T-helper 1 cell treated with Interleukin-12 subunit alpha and Interleukin-12 subunit beta and Interleukin-4 antibody, amounts not matched to agents 30 μg/mL and 1 μg/mL, for 36 hours (primary cell): ENCODE measurements around the gene SEMA3F.

ENCODE experiments used
- H3K27ac Mint-ChIP-seq: one replicate; pipeline ENCODE4 v1.8.0; 2021; ENCODE audit warnings: mild to moderate bottlenecking, mixed read lengths
- H3K27me3 Mint-ChIP-seq: one replicate; pipeline ENCODE4 v1.8.0; 2021; ENCODE audit warnings: low read depth, mixed read lengths
- H3K36me3 Mint-ChIP-seq: one replicate; pipeline ENCODE4 v1.8.0; 2021; ENCODE audit warnings: low read depth, mixed read lengths
- H3K4me1 Mint-ChIP-seq: one replicate; pipeline ENCODE4 v1.8.0; 2021; ENCODE audit warnings: low read depth, mixed read lengths
- H3K4me3 Mint-ChIP-seq: one replicate; pipeline ENCODE4 v1.8.0; 2021; ENCODE audit warnings: mild to moderate bottlenecking, moderate library complexity, mixed read lengths
- H3K9me3 Mint-ChIP-seq: one replicate; pipeline ENCODE4 v1.8.0; 2021; ENCODE audit warnings: mixed read lengths

Gene SEMA3F

GRCh38 chr3:50139718-50140423 lies 15.3 kb upstream of the SEMA3F start:
- H3K36me3 Mint-ChIP-seq: no peaks in the 10 kb centered on the region
- no peaks in the 10 kb centered on the region for H3K9me3 Mint-ChIP-seq
- no peak overlapping the region for H3K27ac Mint-ChIP-seq
- no peak overlapping the region for H3K4me3 Mint-ChIP-seq
- peaks cover 8% of the 10 kb centered on the region for H3K4me1 Mint-ChIP-seq
- H3K27me3 Mint-ChIP-seq: no peaks in the 10 kb centered on the region

- H3K36me3 Mint-ChIP-seq: no peaks in the 10 kb centered on the region
- peaks cover 8% of the 10 kb centered on the region for H3K4me1 Mint-ChIP-seq
- H3K27ac Mint-ChIP-seq: no peak overlapping the region
- no peaks in the 10 kb centered on the region for H3K9me3 Mint-ChIP-seq
- H3K4me3 Mint-ChIP-seq: no peak overlapping the region
- H3K27me3 Mint-ChIP-seq: no peaks in the 10 kb centered on the region
These were observed 14.1 kb upstream of the SEMA3F start for GRCh38 chr3:50140990-50141389.

- no peak overlapping the region for H3K4me3 Mint-ChIP-seq
These were observed 8.7 kb upstream of the SEMA3F start for GRCh38 chr3:50146316-50146901.

GRCh38 chr3:50147016-50147415 lies 8.1 kb upstream of the SEMA3F start:
- Mint-ChIP-seq H3K9me3 (no peaks in the 10 kb centered on the region), H3K36me3 (no peaks in the 10 kb centered on the region), H3K4me3 (no peak overlapping the region), H3K27ac (no peak overlapping the region), H3K27me3 (no peaks in the 10 kb centered on the region), H3K4me1 (no peaks in the 10 kb centered on the region)

More at GRCh38 chr3:50146316-50146901, 8.7 kb upstream of the SEMA3F start:
- no peaks in the 10 kb centered on the region for H3K9me3 Mint-ChIP-seq
- no peaks in the 10 kb centered on the region for H3K36me3 Mint-ChIP-seq
- no peak overlapping the region for H3K27ac Mint-ChIP-seq
- H3K4me1 Mint-ChIP-seq: no peaks in the 10 kb centered on the region
- H3K27me3 Mint-ChIP-seq: no peaks in the 10 kb centered on the region

GRCh38 chr3:50147447-50147846 lies 7.7 kb upstream of the SEMA3F start:
- H3K4me3 Mint-ChIP-seq: no peak overlapping the region
- H3K27me3 Mint-ChIP-seq: peaks cover 4% of the 10 kb centered on the region
- no peaks in the 10 kb centered on the region for H3K4me1 Mint-ChIP-seq
- H3K9me3 Mint-ChIP-seq: no peaks in the 10 kb centered on the region
- H3K27ac Mint-ChIP-seq: no peak overlapping the region
- no peaks in the 10 kb centered on the region for H3K36me3 Mint-ChIP-seq

- no peak overlapping the region for H3K27ac Mint-ChIP-seq
- no peaks in the 10 kb centered on the region for H3K9me3 Mint-ChIP-seq
- no peaks in the 10 kb centered on the region for H3K4me1 Mint-ChIP-seq
- peaks cover 5% of the 10 kb centered on the region for H3K27me3 Mint-ChIP-seq
- H3K36me3 Mint-ChIP-seq: no peaks in the 10 kb centered on the region
- H3K4me3 Mint-ChIP-seq: no peak overlapping the region
These were observed 7.3 kb upstream of the SEMA3F start for GRCh38 chr3:50147861-50148260.

GRCh38 chr3:50150404-50150750 lies 4.7 kb upstream of the SEMA3F start:
- H3K4me1 Mint-ChIP-seq: peaks cover 6% of the 10 kb centered on the region
- peaks cover 2% of the 10 kb centered on the region for H3K36me3 Mint-ChIP-seq
- H3K4me3 Mint-ChIP-seq: no peak overlapping the region
- H3K27me3 Mint-ChIP-seq: peaks cover 20% of the 10 kb centered on the region
- H3K27ac Mint-ChIP-seq: no peak overlapping the region
- no peaks in the 10 kb centered on the region for H3K9me3 Mint-ChIP-seq

- Mint-ChIP-seq H3K27me3 (peaks cover 26% of the 10 kb centered on the region), H3K9me3 (no peaks in the 10 kb centered on the region), H3K4me1 (peaks cover 8% of the 10 kb centered on the region), H3K4me3 (no peak overlapping the region), H3K36me3 (peaks cover 2% of the 10 kb centered on the region), H3K27ac (no peak overlapping the region)
These were observed 4.0 kb upstream of the SEMA3F start for GRCh38 chr3:50150863-50151686.

- Mint-ChIP-seq H3K9me3 (no peaks in the 10 kb centered on the region), H3K27ac (no peak overlapping the region), H3K4me1 (peaks cover 8% of the 10 kb centered on the region), H3K36me3 (peaks cover 2% of the 10 kb centered on the region), H3K27me3 (peaks cover 31% of the 10 kb centered on the region), H3K4me3 (no peak overlapping the region)
These were observed 3.4 kb upstream of the SEMA3F start for GRCh38 chr3:50151728-50152127.

- Mint-ChIP-seq H3K27me3 (peaks cover 47% of the 10 kb centered on the region), H3K27ac (peak overlapping the region; percentile 31), H3K4me3 (peak overlapping the region; percentile 77), H3K36me3 (peaks cover 2% of the 10 kb centered on the region), H3K4me1 (peaks cover 8% of the 10 kb centered on the region), H3K9me3 (no peaks in the 10 kb centered on the region)
These were observed 1.2 kb upstream of the SEMA3F start for GRCh38 chr3:50153782-50154475.

- H3K9me3 Mint-ChIP-seq: no peaks in the 10 kb centered on the region
- H3K27ac Mint-ChIP-seq: peak overlapping the region; percentile 31
- H3K4me1 Mint-ChIP-seq: peaks cover 8% of the 10 kb centered on the region
- peaks cover 2% of the 10 kb centered on the region for H3K36me3 Mint-ChIP-seq
- H3K4me3 Mint-ChIP-seq: peak overlapping the region; percentile 77
- peaks cover 47% of the 10 kb centered on the region for H3K27me3 Mint-ChIP-seq
These were observed 666 bp upstream of the SEMA3F start for GRCh38 chr3:50154476-50154839.

- Mint-ChIP-seq H3K27me3 (peaks cover 47% of the 10 kb centered on the region), H3K4me1 (peaks cover 8% of the 10 kb centered on the region), H3K27ac (no peak overlapping the region)
These were observed 361 bp downstream of the SEMA3F start for GRCh38 chr3:50155491-50155878.

GRCh38 chr3:50155891-50156290 lies 767 bp downstream of the SEMA3F start:
- Mint-ChIP-seq H3K9me3 (no peaks in the 10 kb centered on the region), H3K27me3 (peaks cover 47% of the 10 kb centered on the region), H3K27ac (peak overlapping the region; percentile 45), H3K4me3 (peak overlapping the region; percentile 73), H3K36me3 (peaks cover 2% of the 10 kb centered on the region), H3K4me1 (peaks cover 8% of the 10 kb centered on the region)

More at GRCh38 chr3:50155491-50155878, 361 bp downstream of the SEMA3F start:
- Mint-ChIP-seq H3K9me3 (no peaks in the 10 kb centered on the region), H3K36me3 (peaks cover 2% of the 10 kb centered on the region), H3K4me3 (peak overlapping the region; percentile 73)
